NK-92 treated with Interleukin-12 subunit alpha and Interleukin-12 subunit beta, amount 100 ng/mL, for 24 hours (cell line): ENCODE data around the gene SEC62.

ENCODE experiments used
- DNase-seq: peaks from one replicate; lab custom pipeline; 2025; lab: John Stamatoyannopoulos, UW

Gene SEC62

GRCh38 chr3:169966951-169967915, 626 bp downstream of the SEC62 start:
- DNase-seq = peak; percentile 73

DNA sequence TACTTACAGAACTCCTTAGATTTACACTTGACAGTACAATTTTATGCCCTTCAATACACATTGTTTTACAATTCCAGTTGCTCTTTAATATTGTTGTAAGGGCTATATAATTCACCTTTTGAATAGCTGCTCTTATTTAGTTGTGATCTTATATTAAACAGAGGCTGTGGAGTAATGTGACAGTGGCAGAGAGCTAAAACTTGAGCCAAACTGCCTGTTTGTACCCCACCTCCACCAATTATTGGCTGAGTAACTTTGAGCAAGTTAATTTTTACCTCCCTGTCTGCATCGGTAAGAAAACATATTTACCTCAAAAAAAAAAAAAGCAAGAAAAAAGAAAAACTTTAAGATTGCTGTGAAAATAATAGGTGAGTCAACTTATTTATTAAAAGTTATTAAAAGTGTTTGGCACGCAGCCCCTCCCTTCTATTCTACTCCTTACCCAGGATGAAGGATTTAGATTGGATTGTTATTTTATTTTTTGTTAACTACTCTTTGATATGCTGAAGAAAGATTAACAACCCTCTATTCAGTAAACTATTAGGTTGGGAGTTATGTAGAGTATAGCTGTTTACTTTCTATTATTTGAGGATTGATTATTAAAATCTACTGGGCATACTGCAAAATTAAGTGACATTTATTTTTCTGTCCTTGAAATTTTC, 1.7 kb downstream of the SEC62 start:
- DNase-seq = no peak

GRCh38 chr3:169969174-169970095, 2.8 kb downstream of the SEC62 start:
- DNase-seq = no peak

DNA sequence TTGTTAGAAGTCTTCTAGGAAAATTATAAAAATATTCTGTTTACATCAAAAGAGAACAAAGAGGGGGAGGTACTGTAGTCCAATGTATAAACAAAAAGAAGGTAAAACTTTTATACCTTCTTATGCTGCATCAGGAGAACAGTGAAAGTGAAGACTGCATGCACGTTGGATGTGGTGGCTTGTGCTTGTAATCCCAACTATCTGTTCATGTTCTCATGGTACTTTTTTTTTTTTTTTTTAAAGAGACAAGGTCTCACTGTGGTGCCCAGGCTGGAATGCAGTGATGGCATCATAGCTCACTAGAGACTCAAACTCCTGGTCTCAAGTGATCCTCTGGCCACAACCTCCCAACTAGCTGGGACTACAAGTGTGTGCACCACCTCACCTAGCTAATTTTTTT, 4.2 kb downstream of the SEC62 start:
- no peak for DNase-seq

- no peak for DNase-seq
These were observed 4.9 kb downstream of the SEC62 start for GRCh38 chr3:169971522-169971921.

GRCh38 chr3:169980055-169980454, 13.4 kb downstream of the SEC62 start:
- DNase-seq = no peak

DNA sequence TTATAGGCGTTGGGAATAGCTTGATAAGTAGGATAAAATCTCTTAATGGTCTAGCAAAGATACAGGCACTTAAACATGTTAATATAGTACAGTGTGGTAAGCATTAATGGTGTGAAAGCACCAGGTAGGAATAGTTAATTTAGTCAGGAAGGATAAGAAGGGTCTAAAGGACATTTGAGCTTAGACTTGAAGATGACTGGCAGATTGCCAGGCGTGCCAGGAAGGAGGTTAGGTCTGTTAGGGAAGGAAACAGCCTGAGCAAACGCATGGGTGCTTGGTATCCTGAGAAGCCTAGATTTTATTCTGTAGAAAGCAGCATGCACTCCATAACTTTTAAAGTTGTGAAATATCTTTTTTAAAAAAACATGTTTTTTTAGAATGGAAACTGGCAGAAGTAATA, 17.7 kb downstream of the SEC62 start:
- DNase-seq = no peak

DNA sequence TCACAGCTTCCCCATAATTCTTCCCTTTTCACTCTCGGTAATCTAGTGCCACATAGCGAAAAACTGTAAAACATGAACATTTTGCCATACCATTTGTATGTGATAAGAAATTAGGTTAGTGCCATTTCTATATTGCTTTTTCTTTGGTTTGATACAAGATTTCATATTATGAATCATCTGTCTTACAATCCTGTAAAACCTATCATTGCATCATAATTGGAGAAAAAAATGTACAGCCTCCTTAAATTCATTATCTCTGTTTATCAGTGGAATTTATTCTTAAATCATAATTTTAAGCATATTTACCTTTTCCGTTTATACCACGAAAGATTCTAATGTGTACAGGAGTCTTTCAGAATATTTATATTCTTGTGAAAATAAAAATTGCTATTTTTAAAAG, 23.8 kb downstream of the SEC62 start:
- DNase-seq = no peak

DNA sequence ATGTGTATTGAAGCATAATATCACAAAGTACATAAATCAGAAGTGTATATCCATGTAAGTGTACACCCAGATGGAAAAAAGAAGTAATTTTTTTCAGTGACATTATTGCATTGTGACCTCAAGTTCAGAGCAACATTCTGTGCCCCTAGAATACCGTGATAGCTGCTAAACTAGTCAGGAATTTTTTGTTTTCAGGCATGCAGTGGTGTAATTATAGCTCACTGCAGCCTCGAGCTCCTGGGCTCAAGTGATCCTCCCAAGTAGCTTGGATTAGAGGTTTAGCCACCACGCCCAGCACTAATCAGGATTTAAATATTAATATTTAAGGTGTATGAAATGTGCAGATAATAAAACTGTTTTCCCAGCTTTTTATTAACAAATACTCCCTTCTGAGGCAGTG, 25.5 kb downstream of the SEC62 start:
- DNase-seq = no peak

- DNase-seq = no peak
These were observed 26.2 kb downstream of the SEC62 start for GRCh38 chr3:169992781-169993180.

GRCh38 chr3:169993761-169994160, 27.2 kb downstream of the SEC62 start:
- DNase-seq = no peak

DNA sequence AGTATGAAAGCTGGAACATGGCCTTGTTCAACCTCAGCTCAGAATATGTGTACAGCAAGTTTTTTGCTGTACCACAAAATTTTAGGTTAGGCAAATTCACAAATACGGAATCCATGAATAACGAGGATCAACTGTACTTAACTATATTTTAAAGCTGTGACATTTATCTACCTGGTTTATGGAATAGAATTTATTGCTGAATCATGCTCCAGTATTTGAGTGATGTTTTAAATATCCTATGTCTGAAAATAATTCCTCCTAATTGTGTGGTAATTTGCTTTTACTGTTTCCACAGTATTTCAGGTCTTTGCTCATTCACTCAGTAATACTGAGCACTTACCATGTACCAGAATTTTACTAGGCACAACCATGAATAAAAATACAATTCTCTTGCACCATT, 29.5 kb downstream of the SEC62 start:
- DNase-seq = no peak

DNA sequence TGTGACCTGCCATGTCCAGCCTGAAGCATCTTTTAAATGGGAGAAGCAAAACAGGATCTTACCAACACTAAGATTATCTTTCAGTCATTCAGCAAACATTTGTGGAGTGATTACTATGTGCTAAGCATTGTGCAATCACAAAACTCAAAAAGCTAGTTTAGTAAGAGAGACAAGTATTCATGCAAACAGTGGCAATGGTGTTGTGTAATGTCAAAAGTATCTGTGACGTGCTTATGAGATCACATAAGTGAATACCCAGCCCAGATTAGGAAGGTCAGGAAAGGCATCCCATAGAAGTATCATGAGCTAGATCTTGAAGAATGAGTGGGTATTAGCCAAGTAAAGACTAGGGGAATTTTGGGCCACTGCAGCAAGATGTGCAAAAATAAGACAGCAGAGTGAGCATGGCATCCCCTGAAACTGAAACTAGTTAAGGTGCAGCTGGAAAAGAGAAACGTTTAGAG, 32.1 kb downstream of the SEC62 start:
- DNase-seq = no peak

DNA sequence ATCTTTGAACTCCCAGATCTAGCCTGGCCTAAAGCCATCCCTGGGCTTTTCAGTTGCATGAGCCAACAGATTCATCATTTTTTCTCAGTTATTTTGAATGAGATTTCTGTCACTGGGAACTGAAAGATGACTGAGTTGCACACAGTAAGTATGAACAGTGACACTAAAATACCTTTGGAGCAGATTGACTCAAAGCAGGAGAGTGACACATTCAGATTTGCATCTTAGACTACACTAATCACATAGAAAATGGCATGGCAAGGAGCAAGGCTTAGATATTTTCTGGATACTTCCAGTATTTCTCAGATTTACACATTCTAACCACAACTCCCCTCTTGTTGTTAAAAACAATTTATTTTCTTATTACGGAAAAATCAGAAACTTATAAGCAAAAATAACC, 32.8 kb downstream of the SEC62 start:
- no peak for DNase-seq

DNA sequence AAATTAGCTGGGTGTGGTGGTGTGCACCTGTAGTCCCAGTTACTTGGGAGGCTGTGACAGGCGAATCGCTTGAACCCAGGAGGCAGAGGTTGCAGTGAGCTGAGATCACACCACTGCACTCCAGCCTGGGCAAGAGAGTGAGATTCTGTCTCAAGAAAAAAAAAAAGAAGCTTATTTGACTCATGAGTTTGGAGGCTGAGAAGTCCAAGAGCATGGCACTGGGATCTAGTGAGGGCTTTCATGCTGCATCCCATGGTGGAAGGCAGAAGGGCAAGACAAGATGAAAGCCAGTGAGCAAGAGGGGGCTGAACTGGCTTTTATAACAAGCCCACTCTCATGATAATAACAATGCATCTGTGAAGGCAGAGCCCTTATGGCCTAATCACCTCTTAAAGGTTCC, 33.4 kb downstream of the SEC62 start:
- DNase-seq = no peak

DNA sequence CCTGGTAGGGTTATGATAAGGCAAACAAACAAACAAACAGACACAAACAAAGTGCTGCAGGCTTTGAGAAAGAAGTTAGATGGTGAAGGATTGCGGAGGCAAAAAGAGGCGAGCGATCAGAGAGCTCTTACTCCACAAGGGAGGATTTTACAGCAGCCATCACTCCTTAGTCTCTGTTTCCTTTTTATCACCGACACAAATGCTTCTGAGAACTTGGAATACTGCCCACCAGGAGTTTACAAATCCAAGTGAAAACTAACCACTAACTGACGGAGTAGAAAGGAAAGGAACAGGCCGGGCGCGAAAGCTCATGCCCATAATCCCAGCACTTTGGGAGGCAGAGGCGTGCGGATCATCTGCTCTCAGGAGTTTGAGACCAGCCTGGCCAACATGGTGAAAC, 35.6 kb downstream of the SEC62 start:
- DNase-seq = no peak

DNA sequence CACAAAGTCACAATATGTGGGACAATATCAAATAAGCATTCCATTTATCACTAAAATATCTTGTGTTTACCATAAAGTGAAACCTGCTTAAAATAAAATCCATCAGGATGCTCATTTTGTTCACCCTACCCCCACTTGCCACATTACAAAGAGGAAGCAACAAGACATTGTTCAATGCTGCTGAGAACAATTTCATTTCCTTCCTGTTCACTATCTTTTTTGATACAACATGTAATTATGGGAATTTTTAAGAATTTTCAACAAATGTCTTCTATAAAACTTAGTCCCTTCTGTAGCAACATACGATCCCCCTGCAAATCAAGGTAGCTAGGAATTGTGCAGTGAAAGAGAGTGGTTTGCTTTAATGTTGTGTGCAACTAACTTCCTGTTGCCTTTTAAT, 36.3 kb downstream of the SEC62 start:
- no peak for DNase-seq

- no peak for DNase-seq
These were observed 37.3 kb downstream of the SEC62 start for GRCh38 chr3:170003881-170004356.

- DNase-seq = peak; percentile 28
These were observed 40.5 kb downstream of the SEC62 start for GRCh38 chr3:170007031-170007663.

DNA sequence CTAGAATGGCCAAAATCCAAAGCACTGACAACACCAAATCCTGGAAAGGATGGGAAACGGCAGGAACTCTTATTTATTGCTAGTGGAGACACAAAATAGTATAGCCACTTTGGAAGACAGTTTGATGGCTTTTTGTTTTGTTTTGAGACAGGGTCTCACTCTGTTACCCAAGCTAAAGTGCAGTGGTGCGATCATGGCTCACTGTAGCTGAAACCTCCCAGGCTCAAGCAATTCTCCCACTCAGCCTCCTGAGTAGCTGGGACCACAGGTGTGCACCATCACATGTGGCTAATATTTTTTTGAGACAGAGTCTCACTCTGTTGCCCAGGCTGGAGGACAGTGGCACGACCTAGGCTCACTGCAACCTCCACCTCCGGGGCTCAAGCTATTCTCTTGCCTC, 43.9 kb downstream of the SEC62 start:
- no peak for DNase-seq

DNA sequence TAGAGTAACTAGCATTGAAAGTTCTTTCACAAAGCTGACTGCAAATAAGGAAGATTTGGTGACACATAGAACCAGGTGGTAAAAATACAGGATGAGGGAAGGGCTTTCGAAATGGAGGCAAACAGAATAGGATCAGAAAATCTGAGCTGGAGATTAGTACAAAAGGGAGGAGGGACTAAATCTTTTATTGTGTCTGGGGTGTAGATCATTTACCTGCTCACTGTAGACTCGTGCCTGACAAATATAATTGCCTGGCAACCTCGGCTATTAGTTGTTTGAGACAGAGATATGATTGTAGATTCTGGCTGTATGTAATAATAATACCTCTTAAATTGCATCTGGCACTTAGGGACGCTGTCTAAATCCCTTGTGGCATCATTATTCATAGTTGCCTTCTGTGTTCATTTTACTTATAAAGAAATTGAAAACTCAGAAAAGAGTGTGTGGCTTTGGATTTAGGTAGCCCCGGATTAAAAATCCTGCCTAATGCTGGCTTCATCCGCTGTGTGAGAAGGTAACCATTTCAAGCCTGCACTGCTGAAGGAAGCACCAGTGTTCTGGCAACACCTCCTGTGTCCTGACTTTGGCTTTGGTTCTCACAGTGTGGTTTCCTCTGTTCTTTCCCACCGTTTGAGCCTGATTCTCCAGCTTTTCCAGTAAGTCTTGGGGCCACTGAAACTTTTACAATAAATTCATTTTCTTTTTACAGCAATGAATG, 46.2 kb downstream of the SEC62 start:
- no peak for DNase-seq
